Lung (tissue), 16 donors: ENCODE results near the gene KLF11. TPM values are rescaled to one million over a fixed set of nuclear protein-coding genes. Genes with fewer than 3 reads are reported as not detected.
A peak's percentile ranks its signal among the peaks of the same experiment; 100 is the strongest.

ENCODE experiments used
- ATAC-seq: fragments of 200-7000 bp; cut with Tn5 transposase; one replicate; pipeline ENCODE4 v1.9.1; 2020; ENCODE audit warnings: moderate number of reproducible peaks; ENCODE audit not compliant: insufficient read depth, low FRiP score
- DNase-seq, 3 donors: peaks; one replicate each; pipeline ENCODE4 v3.0.0-alpha.2; 2013 to 2017
- H3K27ac ChIP-seq, 2 donors: one replicate each; pipeline ENCODE4 v1.5.1; 2013; ENCODE audit warnings: mild to moderate bottlenecking in 2 of 2, moderate library complexity in 2 of 2, control low read depth in 1 of 2, inconsistent platforms in 1 of 2, low read depth in 1 of 2, low read length in 1 of 2
- H3K27me3 ChIP-seq, 3 donors: one replicate each; pipeline ENCODE4 v1.5.1; 2013; ENCODE audit warnings: low read length in 2 of 3; ENCODE audit not compliant: control insufficient read depth in 3 of 3, insufficient read depth in 3 of 3
- H3K36me3 ChIP-seq, 4 donors: one replicate each; pipeline ENCODE4 v1.5.1; 2013; ENCODE audit warnings: low read length in 4 of 4, mild to moderate bottlenecking in 1 of 4, moderate library complexity in 1 of 4; ENCODE audit not compliant: control insufficient read depth in 4 of 4, insufficient read depth in 4 of 4
- H3K4me1 ChIP-seq, 5 donors: one replicate each; pipeline ENCODE4 v1.5.1; 2013; ENCODE audit warnings: low read length in 5 of 5, mild to moderate bottlenecking in 2 of 5, moderate library complexity in 1 of 5; ENCODE audit not compliant: control insufficient read depth in 5 of 5, insufficient read depth in 5 of 5
- H3K4me3 ChIP-seq: one replicate; pipeline ENCODE4 v1.5.1; 2013; ENCODE audit warnings: mild to moderate bottlenecking, control low read depth, moderate library complexity
- H3K9ac ChIP-seq, 2 donors: one replicate each; pipeline ENCODE4 v1.5.1; 2013; ENCODE audit warnings: low read length in 2 of 2, control low read depth in 1 of 2; ENCODE audit not compliant: insufficient read depth in 1 of 2
- H3K9me3 ChIP-seq, 4 donors: one replicate each; pipeline ENCODE4 v1.5.1; 2013; ENCODE audit warnings: low read length in 3 of 4, mild to moderate bottlenecking in 1 of 4, moderate library complexity in 1 of 4; ENCODE audit not compliant: control insufficient read depth in 4 of 4, insufficient read depth in 3 of 4
- CTCF ChIP-seq: IDR thresholded peaks from 2 replicates; pipeline ENCODE4 v1.5.1; 2012; ENCODE audit warnings: mild to moderate bottlenecking; ENCODE audit errors: control extremely low read depth, extremely low read depth
- WGBS, 2 donors: extraction: QIAGEN DNeasy Blood & Tissue Kit; methylation state at CpG; one replicate each; pipeline ENCODE4 v1.1.7; 2013; 5-methylcytosine and 5-hydroxymethylcytosine counted together
- long read RNA-seq, 5 donors: transcript quantifications; one replicate each; lab custom pipeline, GENCODE V29; 2026
- polyA plus RNA-seq, 2 donors: library from polyadenylated mRNA; stranded (reverse); fragments of 200-250 nt; gene quantifications; one replicate each; pipeline ENCODE4 v1.2.1, GENCODE V29; 2013
- total RNA-seq, 2 donors: library from RNA; depleted of rRNA in 1 of 2; stranded (reverse); fragments of >200 nt in 1 of 2; gene quantifications; one replicate each; pipeline ENCODE4 v1.2.1, GENCODE V29; 2014 to 2021
- donor health status: control.
- donor health status: control.
- donor health status: Bipolar disorder and iron deficiency.
- donor health status: healthy.
- donor health status: DM: yes; HTN: yes; CAD: no.

The KLF11 gene
- total RNA-seq = 10 to 100 TPM; 20.3 to 21.8 TPM
- polyA plus RNA-seq = 10 to 100 TPM in 1 of 2 donors, 1 to 10 TPM in 1; 7.4 to 14.4 TPM
- long read RNA-seq, donor 1, full-length matches to known transcripts = 6 of 52 reads
- long read RNA-seq, donor 1, partial matches to known transcripts = 46 of 52 reads
- long read RNA-seq, donor 1, other reads (novel, unspliced or antisense) = 0 of 52 reads
- long read RNA-seq, donor 2, full-length matches to known transcripts = 3 of 3 reads
- long read RNA-seq, donor 2, partial matches to known transcripts = 0 of 3 reads
- long read RNA-seq, donor 2, other reads (novel, unspliced or antisense) = 0 of 3 reads
- long read RNA-seq, donor 3, full-length matches to known transcripts = 1 of 20 reads
- long read RNA-seq, donor 3, partial matches to known transcripts = 19 of 20 reads
- long read RNA-seq, donor 3, other reads (novel, unspliced or antisense) = 0 of 20 reads
- long read RNA-seq, donor 4, full-length matches to known transcripts = 1 of 22 reads
- long read RNA-seq, donor 4, partial matches to known transcripts = 21 of 22 reads
- long read RNA-seq, donor 4, other reads (novel, unspliced or antisense) = 0 of 22 reads
- long read RNA-seq, donor 5, full-length matches to known transcripts = 6 of 6 reads
- long read RNA-seq, donor 5, partial matches to known transcripts = 0 of 6 reads
- long read RNA-seq, donor 5, other reads (novel, unspliced or antisense) = 0 of 6 reads

GRCh38 chr2:10043256-10043905 lies at the start of gene KLF11:
TSS of gene KLF11 (plus strand) at chr2:10043550. CDS start at chr2:10043717, 167 bp downstream.
- no peaks in the 10 kb centered on the region for H3K27me3 ChIP-seq
- WGBS, 2 donors = 0 to 1% methylated on average over 64 to 104 of the region's 104 CpGs
- H3K9me3 ChIP-seq = no peaks in the 10 kb centered on the region
- H3K4me3 ChIP-seq = peak within 1 kb of the TSS; percentile 67
- H3K36me3 ChIP-seq = peaks cover 2 to 25% (median 4%) of the 10 kb centered on the region in 4 donors
- DNase-seq (peak; percentile 94 to 97 (median 95)), ATAC-seq (peak; percentile 81)
- no peak for TF ChIP-seq CTCF
- H3K27ac ChIP-seq = peak within 1 kb of the TSS; percentile 98 to 99
- peaks cover 0 to 12% (median 10%) of the 10 kb centered on the region in 5 donors for H3K4me1 ChIP-seq
- H3K9ac ChIP-seq = peak within 1 kb of the TSS; percentile 16 to 84

- H3K9ac ChIP-seq = no peak overlapping the region
- ATAC-seq (no peak), DNase-seq (no peak)
- 95 to 96% methylated on average over 11 of the region's 11 CpGs for WGBS, 2 donors
- peaks cover 0 to 9% (median 0%) of the 10 kb centered on the region in 5 donors for H3K4me1 ChIP-seq
- H3K27ac ChIP-seq = peak overlapping the region in 1 of 2 donors; percentile 42
- H3K4me3 ChIP-seq = no peak overlapping the region
- peaks cover 0 to 2% (median 0%) of the 10 kb centered on the region in 4 donors for H3K36me3 ChIP-seq
- no peaks in the 10 kb centered on the region for H3K27me3 ChIP-seq
- no peak for TF ChIP-seq CTCF
- peaks cover 0 to 1% (median 0%) of the 10 kb centered on the region in 4 donors for H3K9me3 ChIP-seq
Measured at GRCh38 chr2:9994462-9994861, 48.9 kb upstream of the KLF11 start.

- H3K27me3 ChIP-seq = no peaks in the 10 kb centered on the region
- no peak for DNase-seq
- no peak overlapping the region for H3K27ac ChIP-seq
- H3K9me3 ChIP-seq = peaks cover 0 to 1% (median 0%) of the 10 kb centered on the region in 4 donors
- ATAC-seq = no peak
- 70 to 82% methylated on average over 5 of the region's 5 CpGs for WGBS, 2 donors
- no peak overlapping the region for H3K9ac ChIP-seq
- TF ChIP-seq CTCF = no peak
- H3K4me1 ChIP-seq = peaks cover 0 to 9% (median 0%) of the 10 kb centered on the region in 5 donors
- peaks cover 0 to 2% (median 0%) of the 10 kb centered on the region in 4 donors for H3K36me3 ChIP-seq
- no peak overlapping the region for H3K4me3 ChIP-seq
Measured at GRCh38 chr2:9995059-9995458, 48.3 kb upstream of the KLF11 start.
